SJCRH30 (cell line): ENCODE measurements around the gene PFN4. TPM values are rescaled to one million over a fixed set of nuclear protein-coding genes. Genes with fewer than 3 reads are reported as not detected.
"Not testable (repeated sequence)": the region's sequence is repeated elsewhere in the genome, so short reads cannot be mapped to it uniquely, and the experiment has no call there.

Source experiments
- DNase-seq, 2 experiments: peaks; one replicate each; pipeline ENCODE4 v3.0.0-alpha.2; 2015 to 2020
- H3K27ac ChIP-seq: fragments of 250-450 bp; sonication (Bioruptor Pico); 2 replicates; pipeline ENCODE4 v1.5.1; 2020; ENCODE audit warnings: mild to moderate bottlenecking, moderate library complexity
- H3K27me3 ChIP-seq: fragments of 250-450 bp; sonication (Bioruptor Pico); 2 replicates; pipeline ENCODE4 v1.5.1; 2020; ENCODE audit warnings: mild to moderate bottlenecking, moderate library complexity
- H3K36me3 ChIP-seq: fragments of 250-450 bp; sonication (Bioruptor Pico); 2 replicates; pipeline ENCODE4 v1.5.1; 2020; ENCODE audit warnings: mild to moderate bottlenecking, moderate library complexity
- H3K4me1 ChIP-seq: fragments of 250-450 bp; sonication (Bioruptor Pico); 2 replicates; pipeline ENCODE4 v1.5.1; 2020; ENCODE audit warnings: mild to moderate bottlenecking, moderate library complexity
- H3K4me3 ChIP-seq: fragments of 250-450 bp; sonication (Bioruptor Pico); 2 replicates; pipeline ENCODE4 v1.5.1; 2020; ENCODE audit warnings: mild to moderate bottlenecking, moderate library complexity
- H3K9me3 ChIP-seq: fragments of 250-450 bp; sonication (Bioruptor Pico); replicated peaks from 2 replicates; pipeline ENCODE4 v1.5.1; 2020; ENCODE audit warnings: mild to moderate bottlenecking, moderate library complexity
- total RNA-seq: library from RNA; depleted of rRNA; stranded (reverse); fragments of >200 nt; shearing (Covaris generic); gene quantifications from 2 replicates; pipeline ENCODE4 v1.2.3, GENCODE V29; 2014

PFN4 gene
- total RNA-seq, 1 experiment from 2014 or later = 0.81 TPM

GRCh38 chr2:24104110-24104650 is 19.0 kb downstream of the PFN4 start:
- DNase-seq = no peak
- Histone ChIP-seq H3K36me3 (no peaks in the 10 kb centered on the region), H3K27me3 (no peaks in the 10 kb centered on the region), H3K9me3 (peaks cover 12% of the 10 kb centered on the region), H3K27ac (no peak overlapping the region), H3K4me3 (no peak overlapping the region), H3K4me1 (no peaks in the 10 kb centered on the region)

- H3K9me3 ChIP-seq = peaks cover 12% of the 10 kb centered on the region
These were observed 20.5 kb downstream of the PFN4 start for GRCh38 chr2:24102677-24103076.

GRCh38 chr2:24101992-24102391 is 21.1 kb downstream of the PFN4 start:
- no peaks in the 10 kb centered on the region for H3K27me3 ChIP-seq
- H3K4me3 ChIP-seq = no peak overlapping the region
- H3K27ac ChIP-seq = no peak overlapping the region
- DNase-seq = no peak
- peaks cover 8% of the 10 kb centered on the region for H3K9me3 ChIP-seq
- no peaks in the 10 kb centered on the region for H3K36me3 ChIP-seq
- no peaks in the 10 kb centered on the region for H3K4me1 ChIP-seq

More at GRCh38 chr2:24102677-24103076, 20.5 kb downstream of the PFN4 start:
- Histone ChIP-seq H3K27ac (no peak overlapping the region), H3K27me3 (no peaks in the 10 kb centered on the region), H3K4me3 (no peak overlapping the region), H3K4me1 (no peaks in the 10 kb centered on the region), H3K36me3 (no peaks in the 10 kb centered on the region)
- DNase-seq = no peak

GRCh38 chr2:24100732-24101131 is 22.4 kb downstream of the PFN4 start:
- not testable (repeated sequence) for H3K36me3 ChIP-seq, H3K27me3 ChIP-seq, H3K27ac ChIP-seq, H3K9me3 ChIP-seq, H3K4me1 ChIP-seq, H3K4me3 ChIP-seq, DNase-seq

- H3K27me3 ChIP-seq, H3K9me3 ChIP-seq, H3K4me3 ChIP-seq, H3K4me1 ChIP-seq, H3K36me3 ChIP-seq, H3K27ac ChIP-seq, DNase-seq: not testable (repeated sequence)
These were observed 27.9 kb downstream of the PFN4 start for GRCh38 chr2:24095171-24095677.

GRCh38 chr2:24093270-24093669 is 29.9 kb downstream of the PFN4 start:
- DNase-seq, H3K27me3 ChIP-seq, H3K4me1 ChIP-seq, H3K27ac ChIP-seq, H3K4me3 ChIP-seq, H3K9me3 ChIP-seq, H3K36me3 ChIP-seq: not testable (repeated sequence)

GRCh38 chr2:24088821-24089359 is 34.2 kb downstream of the PFN4 start:
- Histone ChIP-seq H3K4me3 (no peak overlapping the region), H3K4me1 (peaks cover 3% of the 10 kb centered on the region; the same call in 1 of the 2 replicates), H3K27ac (no peak overlapping the region), H3K27me3 (no peaks in the 10 kb centered on the region), H3K9me3 (no peaks in the 10 kb centered on the region), H3K36me3 (no peaks in the 10 kb centered on the region)
- DNase-seq = no peak

GRCh38 chr2:24087032-24087431 is 36.1 kb downstream of the PFN4 start:
- Histone ChIP-seq H3K27ac (no peak overlapping the region), H3K27me3 (no peaks in the 10 kb centered on the region), H3K9me3 (no peaks in the 10 kb centered on the region), H3K36me3 (peaks cover 6% of the 10 kb centered on the region), H3K4me3 (no peak overlapping the region), H3K4me1 (peaks cover 16% of the 10 kb centered on the region)
- DNase-seq = no peak

GRCh38 chr2:24086241-24086640 is 36.9 kb downstream of the PFN4 start:
- no peaks in the 10 kb centered on the region for H3K27me3 ChIP-seq
- H3K4me1 ChIP-seq = peaks cover 24% of the 10 kb centered on the region
- no peak overlapping the region for H3K4me3 ChIP-seq
- H3K27ac ChIP-seq = no peak overlapping the region
- no peaks in the 10 kb centered on the region for H3K9me3 ChIP-seq
- H3K36me3 ChIP-seq = peaks cover 6% of the 10 kb centered on the region
- DNase-seq = no peak

- DNase-seq = no peak
- no peaks in the 10 kb centered on the region for H3K27me3 ChIP-seq
- H3K4me1 ChIP-seq = peaks cover 31% of the 10 kb centered on the region
- peak overlapping the region; percentile 73 for H3K4me3 ChIP-seq
- peak overlapping the region; percentile 96 for H3K27ac ChIP-seq
- H3K9me3 ChIP-seq = no peaks in the 10 kb centered on the region
- peaks cover 6% of the 10 kb centered on the region for H3K36me3 ChIP-seq
These were observed 38.0 kb downstream of the PFN4 start for GRCh38 chr2:24085200-24085489.

GRCh38 chr2:24084386-24085199 is 38.5 kb downstream of the PFN4 start, which contains the start of gene TP53I3:
Gene TP53I3, minus strand, starts transcription at chr2:24084834. Its CDS starts 508 bp downstream, at chr2:24084326.
- Histone ChIP-seq H3K4me1 (peaks cover 36% of the 10 kb centered on the region), H3K27me3 (no peaks in the 10 kb centered on the region), H3K9me3 (no peaks in the 10 kb centered on the region), H3K4me3 (peak within 1 kb of the TSS; percentile 73), H3K27ac (peak within 1 kb of the TSS; percentile 96), H3K36me3 (peaks cover 8% of the 10 kb centered on the region)
- peak; percentile 96 to 97 for DNase-seq

GRCh38 chr2:24083567-24084385 is 39.4 kb downstream of the PFN4 start:
- no peaks in the 10 kb centered on the region for H3K27me3 ChIP-seq
- H3K9me3 ChIP-seq = no peaks in the 10 kb centered on the region
- peak; percentile 99 for DNase-seq
- peaks cover 41% of the 10 kb centered on the region for H3K4me1 ChIP-seq
- peak overlapping the region; percentile 73 for H3K4me3 ChIP-seq
- peaks cover 16% of the 10 kb centered on the region for H3K36me3 ChIP-seq
- H3K27ac ChIP-seq = peak overlapping the region; percentile 96

- peak overlapping the region; percentile 96 for H3K27ac ChIP-seq
- H3K4me3 ChIP-seq = peak overlapping the region; percentile 73
- DNase-seq = peak in 1 of 2 experiments; percentile 23
- no peaks in the 10 kb centered on the region for H3K9me3 ChIP-seq
- H3K4me1 ChIP-seq = peaks cover 41% of the 10 kb centered on the region
- no peaks in the 10 kb centered on the region for H3K27me3 ChIP-seq
- H3K36me3 ChIP-seq = peaks cover 17% of the 10 kb centered on the region
These were observed 40.2 kb downstream of the PFN4 start for GRCh38 chr2:24082787-24083566.

- no peaks in the 10 kb centered on the region for H3K27me3 ChIP-seq
- no peaks in the 10 kb centered on the region for H3K9me3 ChIP-seq
- peak; percentile 98 to 99 for DNase-seq
- peaks cover 41% of the 10 kb centered on the region for H3K4me1 ChIP-seq
- H3K27ac ChIP-seq = peak overlapping the region; percentile 96
- no peak overlapping the region for H3K4me3 ChIP-seq
- H3K36me3 ChIP-seq = peaks cover 17% of the 10 kb centered on the region
These were observed 42.4 kb downstream of the PFN4 start for GRCh38 chr2:24080701-24081100.
